ENCODE measurements around the gene C20orf144. TPM values are rescaled to one million over a fixed set of nuclear protein-coding genes. Genes with fewer than 3 reads are reported as not detected.
A peak's percentile ranks its signal among the peaks of the same experiment; 100 is the strongest.

The C20orf144 gene
- total RNA-seq, 1 donor from 2014 or later, result not detected

- DNase-seq (ENCODE audit: low spot score), result no peak
Measured at GRCh38 chr20:33649201-33649681, 12.9 kb upstream of the C20orf144 start.

- no peak for DNase-seq (ENCODE audit: low spot score)
Measured at GRCh38 chr20:33650111-33650752, 11.9 kb upstream of the C20orf144 start.

GRCh38 chr20:33650753-33651561, 11.2 kb upstream of the C20orf144 start:
- no peak for DNase-seq (ENCODE audit: low spot score)

GRCh38 chr20:33651562-33652048, 10.5 kb upstream of the C20orf144 start:
- DNase-seq (ENCODE audit: low spot score), result no peak

GRCh38 chr20:33653218-33653899, 8.8 kb upstream of the C20orf144 start:
- no peak for DNase-seq (ENCODE audit: low spot score)

GRCh38 chr20:33653900-33654596, 8.1 kb upstream of the C20orf144 start:
- DNase-seq (ENCODE audit: low spot score), result no peak

- DNase-seq (ENCODE audit: low spot score), result peak; percentile 75
Measured at GRCh38 chr20:33654680-33655161, 7.4 kb upstream of the C20orf144 start.

- peak; percentile 55 for DNase-seq (ENCODE audit: low spot score)
Measured at GRCh38 chr20:33655164-33655563, 7.0 kb upstream of the C20orf144 start.

- no peak for DNase-seq (ENCODE audit: low spot score)
Measured at GRCh38 chr20:33656010-33656782, 5.9 kb upstream of the C20orf144 start.

- no peak for DNase-seq (ENCODE audit: low spot score)
Measured at GRCh38 chr20:33656783-33657703, 5.1 kb upstream of the C20orf144 start.

- no peak for DNase-seq (ENCODE audit: low spot score)
Measured at GRCh38 chr20:33657704-33658095, 4.4 kb upstream of the C20orf144 start.

- DNase-seq (ENCODE audit: low spot score), result no peak
Measured at GRCh38 chr20:33658510-33658909, 3.6 kb upstream of the C20orf144 start.

- DNase-seq (ENCODE audit: low spot score), result no peak
Measured at GRCh38 chr20:33658929-33659328, 3.2 kb upstream of the C20orf144 start.

- DNase-seq (ENCODE audit: low spot score), result no peak
Measured at GRCh38 chr20:33659341-33660034, 2.6 kb upstream of the C20orf144 start.

- DNase-seq (ENCODE audit: low spot score), result no peak
Measured at GRCh38 chr20:33660035-33660684, 2.0 kb upstream of the C20orf144 start.

GRCh38 chr20:33660685-33661058, 1.5 kb upstream of the C20orf144 start:
- no peak for DNase-seq (ENCODE audit: low spot score)

- DNase-seq (ENCODE audit: low spot score), result peak; percentile 95
Measured at GRCh38 chr20:33663161-33664084, 1.3 kb downstream of the C20orf144 start.
